NCI-H524 (cell line): Measurements from ENCODE around the gene WDFY4.
"Not testable (repeated sequence)": the region's sequence is repeated elsewhere in the genome, so short reads cannot be mapped to it uniquely, and the experiment has no call there.

Source experiments
- DNase-seq, 2 experiments: peaks; one replicate each; lab custom pipeline; 2025; lab: John Stamatoyannopoulos, UW

WDFY4 gene

GRCh38 chr10:48684792-48685623, at the start of gene WDFY4:
TSS of gene WDFY4 (plus strand) at chr10:48684873. CDS start at chr10:48709733, 24,860 bp downstream.
- no peak for DNase-seq

- DNase-seq = no peak
Observed at GRCh38 chr10:48634984-48635557, 49.6 kb upstream of the WDFY4 start.

- DNase-seq = no peak
Observed at GRCh38 chr10:48636231-48636630, 48.4 kb upstream of the WDFY4 start.

- no peak for DNase-seq
Observed at GRCh38 chr10:48636901-48637300, 47.8 kb upstream of the WDFY4 start.

GRCh38 chr10:48638158-48638557, 46.5 kb upstream of the WDFY4 start:
- no peak for DNase-seq

- no peak for DNase-seq
Observed at GRCh38 chr10:48638739-48639527, 45.7 kb upstream of the WDFY4 start.

GRCh38 chr10:48639632-48640031, 45.0 kb upstream of the WDFY4 start:
- no peak for DNase-seq

- no peak for DNase-seq
Observed at GRCh38 chr10:48640326-48640725, 44.3 kb upstream of the WDFY4 start.

GRCh38 chr10:48641099-48641690, 43.5 kb upstream of the WDFY4 start:
- not testable (repeated sequence) for DNase-seq

GRCh38 chr10:48645600-48645999, 39.1 kb upstream of the WDFY4 start:
- no peak for DNase-seq

- not testable (repeated sequence) for DNase-seq
Observed at GRCh38 chr10:48647073-48647472, 37.6 kb upstream of the WDFY4 start.

- DNase-seq = no peak
Observed at GRCh38 chr10:48648172-48648942, 36.3 kb upstream of the WDFY4 start.

- DNase-seq = no peak
Observed at GRCh38 chr10:48649349-48649944, 35.2 kb upstream of the WDFY4 start.

GRCh38 chr10:48651293-48651692, 33.4 kb upstream of the WDFY4 start:
- DNase-seq = no peak

GRCh38 chr10:48651839-48652238, 32.8 kb upstream of the WDFY4 start:
- no peak for DNase-seq

- DNase-seq = no peak
Observed at GRCh38 chr10:48652344-48652743, 32.3 kb upstream of the WDFY4 start.

GRCh38 chr10:48653347-48653746, 31.3 kb upstream of the WDFY4 start:
- no peak for DNase-seq

- no peak for DNase-seq
Observed at GRCh38 chr10:48653944-48654698, 30.6 kb upstream of the WDFY4 start.

GRCh38 chr10:48655411-48656240, 29.0 kb upstream of the WDFY4 start:
- peak in 1 of 2 experiments; percentile 41 for DNase-seq
